ENCODE results near the gene PBXIP1.
A peak's percentile ranks its signal among the peaks of the same experiment; 100 is the strongest.
"Not testable (repeated sequence)": the region's sequence is repeated elsewhere in the genome, so short reads cannot be mapped to it uniquely, and the experiment has no call there.

Gene PBXIP1

DNA sequence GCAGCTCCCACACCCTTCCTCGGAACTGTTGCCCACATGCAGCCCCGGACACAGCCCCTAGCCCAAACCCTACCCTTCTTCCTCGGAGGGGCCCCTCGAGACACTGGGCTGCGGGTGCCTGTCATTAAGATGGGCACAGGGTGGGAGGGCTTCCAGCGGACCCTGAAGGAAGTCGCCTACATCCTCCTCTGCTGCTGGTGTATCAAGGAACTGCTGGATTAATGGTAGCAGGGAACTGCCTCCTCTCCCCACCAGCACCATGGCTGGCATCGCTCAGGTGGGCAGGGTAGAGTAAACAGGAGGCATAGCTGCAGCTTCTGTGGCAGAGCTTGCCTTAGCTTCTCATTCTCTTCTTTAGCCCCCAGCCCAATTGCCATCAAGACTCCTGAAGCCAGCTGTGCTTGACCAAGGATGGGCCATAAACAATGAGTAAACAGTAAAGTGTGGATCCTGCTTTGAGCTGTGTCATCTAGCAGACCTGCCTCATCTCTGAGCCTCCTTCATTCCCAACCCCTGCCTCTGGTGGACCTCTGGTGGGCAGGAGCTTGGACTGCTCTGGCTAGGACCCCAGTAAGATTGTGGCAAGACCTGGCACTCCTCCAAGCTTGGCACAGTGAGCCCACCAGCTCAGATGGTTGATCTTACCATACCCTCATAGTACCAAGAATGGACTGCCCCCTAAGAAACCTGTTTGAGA, 37.8 kb upstream of the PBXIP1 start, which contains the start of gene LENEP:
LENEP (plus strand) TSS at position 15 of the 697 bp plus-strand sequence; CDS start at position 37, 22 bp downstream.
- no peak for DNase-seq

DNA sequence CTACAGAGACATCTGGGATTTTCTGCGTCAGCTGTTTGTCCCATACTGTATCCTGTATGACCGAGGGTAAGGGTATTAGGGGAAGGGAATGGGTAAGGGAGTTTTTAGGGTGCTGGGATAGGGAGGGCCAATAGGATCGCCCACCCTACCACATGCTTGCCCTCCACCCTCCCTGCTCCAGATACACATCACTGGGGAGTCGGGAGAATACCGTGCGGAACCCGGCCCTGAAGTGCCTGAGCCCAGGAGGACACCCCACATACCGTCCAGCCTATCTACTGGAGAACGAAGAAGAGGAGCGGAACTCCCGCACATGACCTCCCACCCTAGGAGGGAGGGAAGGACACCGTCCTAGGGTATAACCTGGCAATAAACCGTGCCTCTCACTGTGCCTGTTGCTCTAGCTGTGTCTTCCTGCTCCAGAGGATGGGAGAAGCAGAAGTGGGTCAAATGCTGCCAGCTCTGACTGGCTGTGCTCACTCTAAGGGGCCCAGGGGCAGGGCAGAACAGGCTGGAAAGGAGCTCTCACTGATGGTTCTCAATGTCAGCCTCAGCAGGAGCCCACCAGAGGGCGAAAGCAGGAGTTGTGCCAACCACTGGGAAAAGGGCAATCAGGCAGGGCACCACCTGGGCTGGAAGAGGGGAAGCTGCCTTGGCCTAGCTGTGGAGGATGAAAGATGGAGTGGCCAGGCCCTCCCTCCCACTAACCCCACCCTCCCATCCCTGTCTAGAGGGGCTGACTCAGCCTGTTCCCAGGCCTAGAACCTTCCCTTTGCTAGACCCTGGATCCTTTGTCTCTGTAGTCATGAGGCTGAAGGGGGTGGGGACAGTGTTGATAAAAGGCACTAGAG, 37.0 kb upstream of the PBXIP1 start:
- DNase-seq = no peak

DNA sequence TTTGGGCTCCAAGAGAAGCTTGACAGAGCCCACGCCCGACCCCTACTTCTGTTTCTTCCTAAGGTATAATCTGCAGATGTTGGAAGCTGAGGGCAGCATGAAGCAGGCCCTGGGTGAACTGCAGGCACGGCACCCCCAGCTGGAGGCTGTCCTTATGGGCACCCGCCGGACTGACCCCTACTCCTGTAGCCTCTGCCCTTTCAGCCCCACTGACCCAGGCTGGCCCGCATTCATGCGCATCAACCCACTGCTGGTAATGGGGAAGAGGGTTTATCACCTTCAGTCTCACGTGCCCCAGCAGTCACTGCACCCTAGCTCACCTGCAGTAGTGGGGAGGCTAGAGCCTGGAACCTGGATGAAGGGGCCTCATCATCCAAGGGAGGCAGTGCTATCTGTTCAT, 34.4 kb upstream of the PBXIP1 start:
- no peak for DNase-seq

DNA sequence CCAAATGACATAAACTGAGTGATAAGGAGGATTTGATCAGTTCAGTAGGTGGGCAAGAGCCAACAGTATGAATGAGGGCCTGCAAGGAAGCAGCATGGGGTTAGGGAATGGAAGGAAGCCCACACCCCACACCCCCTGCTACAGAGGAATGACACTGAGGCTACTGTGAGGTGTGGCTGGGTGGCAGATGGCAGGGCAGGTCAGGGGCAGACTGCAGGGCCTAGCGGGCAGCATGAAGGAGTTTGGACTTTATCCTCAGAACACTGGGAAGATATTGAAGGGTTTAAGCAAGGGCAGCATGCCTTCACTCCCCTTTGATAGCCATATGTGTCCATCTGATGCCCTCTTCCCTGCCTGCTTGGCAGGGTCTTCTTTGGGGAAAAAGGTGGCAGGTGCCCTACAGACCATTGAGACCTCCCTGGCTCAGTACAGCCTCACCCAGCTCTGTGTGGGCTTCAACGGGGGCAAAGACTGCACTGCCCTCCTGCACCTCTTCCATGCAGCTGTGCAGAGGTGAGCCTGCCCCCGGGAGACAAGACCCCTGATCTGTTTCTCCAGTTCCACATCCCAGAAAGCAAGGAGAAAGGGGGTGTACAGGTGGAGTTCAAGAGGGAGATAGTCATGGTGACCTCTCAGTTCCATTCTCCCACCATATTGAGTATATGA, 33.4 kb upstream of the PBXIP1 start:
- DNase-seq = no peak

DNA sequence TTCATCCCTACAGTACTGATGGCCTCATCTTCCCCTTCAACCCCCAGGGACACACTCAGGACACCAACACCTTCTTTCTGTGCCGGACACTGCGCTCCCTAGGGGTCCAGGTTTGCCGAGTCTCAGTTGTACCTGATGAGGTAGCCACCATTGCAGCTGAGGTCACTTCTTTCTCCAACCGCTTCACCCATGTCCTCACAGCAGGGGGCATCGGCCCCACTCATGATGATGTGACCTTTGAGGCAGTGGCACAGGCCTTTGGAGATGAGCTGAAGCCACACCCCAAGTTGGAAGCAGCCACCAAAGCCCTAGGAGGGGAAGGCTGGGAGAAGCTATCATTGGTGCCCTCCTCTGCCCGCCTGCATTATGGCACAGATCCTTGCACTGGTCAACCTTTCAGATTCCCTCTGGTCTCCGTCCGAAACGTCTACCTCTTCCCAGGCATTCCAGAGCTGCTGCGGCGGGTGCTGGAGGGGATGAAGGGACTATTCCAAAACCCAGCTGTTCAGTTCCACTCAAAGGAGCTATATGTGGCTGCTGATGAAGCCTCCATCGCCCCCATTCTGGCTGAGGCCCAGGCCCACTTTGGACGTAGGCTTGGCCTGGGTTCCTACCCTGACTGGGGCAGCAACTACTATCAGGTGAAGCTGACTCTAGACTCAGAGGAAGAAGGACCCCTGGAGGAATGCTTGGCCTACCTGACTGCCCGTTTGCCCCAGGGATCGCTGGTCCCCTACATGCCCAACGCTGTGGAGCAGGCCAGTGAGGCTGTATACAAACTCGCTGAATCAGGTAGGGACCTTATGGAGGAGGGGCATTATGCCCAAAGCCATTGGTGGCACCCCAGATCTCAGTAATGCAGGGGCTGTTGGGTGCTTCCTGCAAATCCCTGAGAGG, 32.4 kb upstream of the PBXIP1 start:
- no peak for DNase-seq

DNA sequence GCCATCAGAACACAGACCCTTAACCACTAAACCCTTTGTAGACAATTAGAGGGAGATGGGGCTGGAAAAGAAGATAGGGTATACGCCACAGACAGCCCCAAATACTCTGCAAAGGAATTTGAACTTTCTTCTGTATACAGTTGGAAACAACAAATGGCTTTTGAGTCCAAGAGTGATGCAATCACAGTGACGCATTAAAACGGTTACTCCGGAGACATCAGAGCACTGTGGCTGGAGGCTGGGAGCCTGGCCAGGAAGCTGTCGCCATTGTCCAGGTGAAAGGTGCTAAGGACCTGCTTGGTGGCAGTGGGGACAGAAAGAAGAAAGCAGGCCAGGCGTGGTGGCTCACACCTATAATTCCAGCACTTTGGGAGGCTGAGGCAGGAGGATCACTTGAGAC, 31.4 kb upstream of the PBXIP1 start:
- DNase-seq = no peak

DNA sequence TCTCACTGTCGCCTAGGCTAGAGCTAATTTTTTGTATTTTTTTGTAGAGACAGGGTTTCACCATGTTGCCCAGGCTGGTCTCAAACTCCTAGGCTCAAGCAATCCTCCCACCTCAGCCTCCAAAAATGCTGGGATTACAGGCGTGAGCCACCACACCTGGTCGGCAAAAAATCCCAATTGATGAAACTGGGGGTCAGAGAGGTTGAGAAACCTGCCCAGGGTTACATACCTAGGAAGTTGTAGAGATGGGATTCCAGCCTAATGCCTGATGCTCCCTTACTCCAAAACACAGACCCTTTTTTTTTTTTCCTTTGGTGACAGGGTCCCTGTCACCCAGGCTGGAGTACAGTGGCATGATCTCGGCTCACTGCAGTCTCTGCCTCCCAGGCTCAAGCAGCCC, 30.8 kb upstream of the PBXIP1 start:
- not testable (repeated sequence) for DNase-seq

DNA sequence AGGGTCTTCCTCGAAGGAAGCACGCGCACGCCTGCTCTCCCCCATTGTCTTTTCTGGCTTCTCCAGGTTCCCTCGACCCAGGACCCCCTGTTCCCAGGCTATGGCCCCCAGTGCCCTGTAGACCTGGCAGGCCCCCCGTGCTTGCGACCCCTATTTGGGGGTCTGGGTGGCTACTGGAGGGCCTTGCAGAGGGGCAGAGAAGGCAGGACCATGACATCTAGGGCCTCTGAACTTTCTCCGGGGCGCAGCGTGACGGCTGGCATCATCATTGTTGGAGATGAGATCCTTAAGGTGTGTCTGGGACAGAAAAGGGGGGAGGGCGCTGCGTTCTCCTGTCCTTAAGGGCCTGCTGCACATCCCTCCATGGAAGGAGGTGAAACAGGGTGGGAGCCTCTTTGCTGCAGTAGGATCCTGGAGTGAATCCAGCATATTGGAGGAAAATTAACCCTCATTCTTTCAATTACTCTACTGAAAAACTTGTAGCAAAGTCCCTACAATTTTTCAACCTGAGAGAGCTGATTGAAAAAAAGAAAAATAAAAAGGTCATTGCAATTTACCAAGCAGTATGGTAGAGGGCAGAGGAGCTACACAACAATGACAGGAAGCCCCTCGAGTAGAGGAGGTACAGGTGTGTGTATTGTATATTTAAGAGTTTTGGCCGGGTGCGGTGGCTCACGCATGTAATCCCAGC, 28.0 kb upstream of the PBXIP1 start:
- no peak for DNase-seq

DNA sequence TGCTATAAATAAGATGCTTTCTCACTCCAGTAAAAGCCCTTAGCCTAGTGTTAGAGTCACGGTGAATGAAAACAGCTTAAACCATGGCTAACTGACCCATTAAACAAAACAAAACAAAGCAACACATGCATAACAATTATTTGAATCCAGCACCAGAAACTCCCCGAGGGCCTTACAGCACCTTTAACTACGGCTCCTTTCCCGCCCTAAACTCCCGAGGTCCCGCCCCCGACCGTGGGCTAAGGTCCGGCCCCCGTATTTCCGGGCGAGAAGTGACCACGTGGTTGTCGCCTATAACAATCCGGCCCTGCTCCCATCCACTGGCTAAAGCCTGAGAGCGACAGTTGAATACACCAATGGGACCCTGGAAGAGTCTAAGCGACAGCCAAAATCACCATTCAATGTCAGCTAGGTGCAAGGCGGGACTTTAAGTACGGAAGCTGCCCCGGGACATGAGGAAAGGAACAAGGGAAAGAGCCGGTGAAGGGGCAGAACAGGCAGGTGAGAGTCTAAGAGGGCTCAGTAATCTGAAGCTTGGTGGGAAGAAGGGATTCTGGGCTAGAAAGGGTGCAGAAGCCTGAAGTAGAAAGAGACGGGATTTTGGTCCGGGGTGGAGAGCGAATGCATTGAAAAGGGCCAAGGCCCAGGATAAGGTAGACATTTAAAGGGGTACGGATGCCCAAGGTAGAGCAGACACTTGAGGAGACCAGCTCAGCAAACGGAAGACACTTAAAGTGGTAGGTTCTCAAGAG, 27.2 kb upstream of the PBXIP1 start, which contains the start of gene FLAD1:
FLAD1 (plus strand) TSS at position 448 of the 752 bp plus-strand sequence. CDS start 351 bp downstream, outside the sequence.
- DNase-seq = peak; percentile 99

DNA sequence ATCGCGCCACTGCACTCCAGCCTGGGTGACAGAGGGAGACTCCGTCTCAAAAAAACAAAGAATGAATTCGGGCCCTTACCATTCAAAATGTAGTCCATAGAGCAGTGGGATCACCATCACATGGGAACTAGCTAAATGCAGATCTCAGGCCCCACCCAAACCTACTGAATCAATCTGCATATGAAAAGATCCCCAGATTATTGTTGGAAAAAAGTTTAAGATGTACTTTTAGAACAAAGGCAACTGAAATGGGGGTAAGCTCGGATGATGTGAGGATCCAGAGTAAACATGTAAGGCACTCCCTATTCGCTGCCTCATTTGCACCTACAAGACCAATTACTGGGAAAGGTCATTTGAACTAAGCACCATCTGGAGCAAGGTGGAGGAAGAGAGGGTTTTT, 26.4 kb upstream of the PBXIP1 start:
- no peak for DNase-seq

DNA sequence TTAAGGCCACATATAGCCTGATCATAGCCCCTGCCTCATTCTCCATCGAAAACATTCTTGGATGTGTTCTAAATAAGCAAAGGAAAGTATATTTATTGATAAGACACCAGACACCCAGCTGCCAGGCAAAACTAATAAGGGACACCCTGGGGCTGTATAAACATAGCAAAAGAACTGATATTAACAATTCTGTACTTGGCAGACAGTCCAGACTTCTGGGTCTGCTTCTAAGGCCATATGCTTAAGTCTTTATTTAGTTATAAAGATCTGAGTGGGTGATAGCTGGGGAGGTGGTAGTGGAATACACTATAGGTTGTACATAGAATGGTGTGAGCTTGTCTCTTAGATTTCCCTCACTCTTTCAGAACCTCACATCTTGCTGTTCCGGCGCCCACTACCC, 22.5 kb upstream of the PBXIP1 start:
- no peak for DNase-seq

DNA sequence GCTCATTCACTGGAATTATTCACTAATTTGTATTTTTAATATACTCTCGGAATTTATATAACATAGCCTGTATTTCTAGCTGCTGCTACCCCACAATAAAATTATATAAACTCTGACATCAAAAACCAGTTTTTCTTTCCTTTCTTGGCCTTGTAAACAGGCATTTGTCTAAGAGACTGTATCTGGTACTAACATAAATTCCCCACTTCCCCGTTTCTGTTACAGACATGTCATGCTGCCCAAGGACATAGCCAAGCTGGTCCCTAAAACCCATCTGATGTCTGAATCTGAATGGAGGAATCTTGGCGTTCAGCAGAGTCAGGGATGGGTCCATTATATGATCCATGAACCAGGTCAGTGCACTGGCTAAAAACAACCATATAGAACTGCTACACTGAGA, 21.9 kb upstream of the PBXIP1 start:
- DNase-seq = not testable (repeated sequence)

DNA sequence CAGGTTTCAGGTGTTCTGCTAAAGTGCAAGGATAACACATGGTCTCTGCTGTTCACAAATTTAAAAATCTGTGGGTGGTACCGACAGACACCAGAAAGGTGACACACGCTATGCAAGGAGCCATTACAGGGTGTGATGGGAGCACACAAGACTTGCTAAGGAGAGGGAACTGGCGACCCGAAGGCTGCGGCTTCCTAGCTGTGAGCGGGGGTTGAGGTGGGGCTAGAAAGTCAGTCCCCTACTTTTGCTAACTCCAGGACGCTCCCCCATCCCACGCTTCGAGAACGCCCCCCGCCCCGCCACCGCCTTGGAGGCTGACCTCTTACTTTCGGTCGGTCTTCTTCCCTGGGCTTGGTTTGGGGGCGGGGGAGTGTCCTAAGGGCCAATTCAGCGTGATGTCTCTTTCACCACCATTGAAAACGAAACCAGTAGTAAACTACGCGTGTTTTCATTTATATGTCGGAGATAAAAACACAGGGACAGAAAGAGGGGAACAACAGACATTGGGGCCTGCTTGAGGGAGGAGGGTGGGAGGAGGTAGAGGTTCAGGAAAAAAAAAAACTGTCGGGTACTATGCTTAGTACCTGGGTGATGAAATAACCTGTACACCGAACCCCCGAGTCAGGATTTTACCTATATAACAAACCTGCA, 19.6 kb upstream of the PBXIP1 start:
- peak; percentile 94 for DNase-seq

DNA sequence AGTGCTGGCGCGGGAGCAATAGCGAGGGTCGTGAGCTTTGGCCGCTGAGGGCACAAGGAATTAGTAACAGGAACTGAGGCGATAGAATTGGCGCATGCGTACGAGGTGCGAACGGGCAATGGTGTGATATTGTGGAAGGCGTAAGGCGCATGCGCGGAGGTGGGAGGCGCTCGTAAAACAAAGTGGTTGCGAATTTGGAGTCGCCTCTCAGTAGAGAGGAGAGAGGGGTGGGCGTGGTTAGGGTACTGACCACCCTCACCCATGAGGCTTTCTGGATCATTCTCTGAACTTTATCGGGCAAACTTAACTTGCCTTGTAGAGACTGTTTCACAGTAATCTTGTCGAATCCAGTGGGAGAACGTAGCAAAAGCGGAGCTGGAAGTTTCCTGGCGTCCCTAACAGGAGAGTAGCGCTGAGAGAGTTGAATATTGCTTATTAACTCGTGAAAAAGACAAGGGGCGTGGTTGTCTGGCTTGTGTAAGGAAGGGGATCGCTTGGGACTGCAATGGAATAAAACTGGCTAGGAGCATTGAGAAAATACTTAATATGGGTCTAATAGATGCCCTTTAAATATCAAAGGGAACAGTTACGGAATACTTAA, 19.0 kb upstream of the PBXIP1 start:
- peak; percentile 98 for DNase-seq

DNA sequence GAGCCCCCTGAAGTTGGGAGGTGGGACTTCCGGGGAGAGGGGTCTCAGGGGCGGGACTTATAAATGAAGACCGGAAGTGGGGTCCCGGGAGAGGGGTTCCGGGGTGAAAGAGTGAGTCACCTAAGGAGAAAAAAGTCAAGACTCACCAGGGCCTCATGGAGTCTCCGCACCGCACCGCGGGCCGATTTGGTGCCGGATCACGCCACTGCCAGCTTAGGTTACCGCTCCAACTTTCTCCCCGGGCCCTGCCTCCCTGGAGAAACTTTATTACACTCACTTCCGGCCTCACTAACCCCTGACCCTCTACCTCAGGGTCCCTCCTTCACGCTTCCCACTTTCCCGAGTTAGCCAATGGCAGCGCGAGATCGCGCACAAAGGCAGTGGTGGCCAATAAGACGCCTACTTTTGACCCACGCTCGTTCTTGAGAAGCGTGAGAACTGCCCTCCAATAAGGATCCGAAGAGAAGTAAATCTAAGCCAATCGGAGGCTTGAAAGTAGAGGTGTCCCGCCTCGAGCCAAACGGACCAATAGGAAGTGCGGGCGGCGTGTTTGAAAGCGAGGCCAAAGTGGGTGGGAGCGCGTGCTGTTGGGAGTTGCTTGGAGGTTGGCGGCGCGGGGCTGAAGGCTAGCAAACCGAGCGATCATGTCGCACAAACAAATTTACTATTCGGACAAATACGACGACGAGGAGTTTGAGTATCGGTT, 18.4 kb upstream of the PBXIP1 start, which contains the start of gene CKS1B:
CKS1B (plus strand) TSS at position 580 of the 706 bp plus-strand sequence; CDS start at position 645, 65 bp downstream.
- peak; percentile 100 for DNase-seq

DNA sequence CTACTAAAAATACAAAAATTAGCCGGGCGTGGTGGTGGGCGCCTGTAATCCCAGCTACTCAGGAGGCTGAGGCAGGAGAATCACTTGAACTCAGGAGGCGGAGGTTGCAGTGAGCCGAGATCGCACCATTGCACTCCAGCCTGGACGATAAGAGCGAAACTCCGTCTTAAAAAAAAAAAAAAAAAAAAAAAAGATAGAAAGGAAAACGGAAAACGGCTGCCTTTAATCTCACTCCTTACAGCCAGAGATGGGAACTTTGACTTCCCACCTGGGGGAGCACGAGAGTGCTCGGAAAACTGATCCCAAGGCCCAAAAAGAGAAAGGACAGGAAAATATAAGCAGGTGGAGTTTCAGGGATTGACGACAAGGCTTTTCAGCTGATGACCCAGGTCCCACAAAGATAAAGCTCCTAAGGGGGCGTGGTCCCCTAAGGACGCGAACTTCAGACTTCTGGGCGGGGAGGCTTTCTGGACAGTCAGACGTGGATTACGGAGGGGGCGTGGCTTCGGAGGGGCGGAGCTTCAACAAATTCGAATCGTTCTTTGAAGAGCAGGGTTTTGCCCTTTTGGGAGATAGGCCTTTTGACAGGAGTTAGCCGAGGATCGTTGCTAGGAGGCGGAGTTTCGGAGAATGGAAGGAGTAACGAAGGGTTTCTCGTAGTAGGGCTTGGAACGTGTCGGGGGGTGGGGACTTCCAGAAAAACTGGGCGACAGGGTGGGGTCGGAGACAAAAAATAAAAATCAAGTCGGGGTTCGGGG, 17.6 kb upstream of the PBXIP1 start:
- peak; percentile 97 for DNase-seq

DNA sequence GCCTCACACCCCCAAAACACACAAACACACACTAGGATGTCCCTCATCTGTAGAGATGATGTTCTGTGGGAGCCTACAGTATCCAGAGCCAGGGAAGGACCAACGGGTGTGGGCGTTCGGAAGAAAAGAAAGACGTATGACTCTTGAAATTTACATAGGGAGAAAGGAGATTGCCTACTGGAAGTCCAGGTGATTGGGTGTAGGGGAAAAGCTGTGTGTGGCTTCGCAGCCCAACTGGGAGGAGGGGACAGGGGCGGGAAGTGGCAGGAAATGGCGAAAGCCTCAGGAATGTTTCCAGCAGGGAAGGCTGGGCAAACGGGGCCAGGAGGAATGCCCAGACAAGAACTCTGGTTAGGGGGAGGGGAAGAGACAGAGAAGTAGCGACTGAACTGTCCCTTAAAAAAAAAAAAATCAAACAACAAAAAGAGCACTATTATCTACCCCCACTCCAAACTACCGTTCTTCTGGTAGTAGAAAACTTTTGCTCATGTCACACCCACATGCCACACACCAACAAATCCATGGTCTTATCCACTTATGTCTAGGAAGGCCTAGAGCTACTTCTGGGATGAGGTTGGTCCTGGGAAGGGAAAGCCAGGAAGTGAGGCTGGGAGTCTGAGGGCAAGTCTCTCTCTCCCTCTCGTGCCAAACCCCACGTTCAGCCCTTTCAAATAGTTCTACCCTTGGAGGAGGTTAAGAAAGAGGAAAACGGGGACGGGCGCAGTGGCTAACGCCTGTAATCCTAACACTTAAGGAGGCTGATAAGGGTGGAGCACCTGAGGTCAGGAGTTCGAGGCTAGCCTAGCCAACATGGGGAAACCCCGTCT, 16.8 kb upstream of the PBXIP1 start:
- DNase-seq = no peak

DNA sequence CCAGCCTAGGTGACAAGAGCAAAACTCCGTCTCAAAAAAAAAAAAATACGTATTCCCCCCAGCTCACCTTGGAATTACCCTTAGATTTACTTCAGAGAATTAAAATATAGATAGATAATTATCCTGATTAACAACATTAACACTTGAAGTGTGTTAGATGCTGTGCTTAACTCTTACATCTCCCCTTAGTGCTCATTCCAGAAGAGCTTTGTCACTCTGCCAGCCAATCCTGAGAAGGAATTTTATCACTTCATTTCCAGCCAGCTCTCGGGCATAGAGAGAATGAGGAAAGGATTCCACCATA, 16.3 kb upstream of the PBXIP1 start:
- no peak for DNase-seq
